SK-N-SH treated with all-trans-retinoic acid at 6 μM for 48 hours (cell line): ENCODE measurements around the gene TNPO1.

Source experiments
- ATAC-seq: fragments of 200-7000 bp; cut with Tn5 transposase; 3 replicates; pipeline ENCODE4 v1.9.1; 2020; ENCODE audit warnings: mild to moderate bottlenecking, moderate library complexity
- ARNTL ChIP-seq: fragments of 450-650 bp; formaldehyde crosslinking; IDR thresholded peaks from 2 replicates; pipeline ENCODE4 v1.5.0; 2020; ENCODE audit warnings: low read depth, mild to moderate bottlenecking, moderate library complexity, borderline replicate concordance
- BACH2 ChIP-seq: fragments of 250-450 bp; sonication (Bioruptor Pico); IDR thresholded peaks from 2 replicates; pipeline ENCODE4 v1.9.0; 2021; ENCODE audit warnings: mild to moderate bottlenecking, borderline replicate concordance
- ESRRG ChIP-seq: fragments of 250-450 bp; sonication (Bioruptor Pico); IDR thresholded peaks from 2 replicates; pipeline ENCODE4 v1.6.1; 2021; ENCODE audit warnings: mild to moderate bottlenecking
- GLIS3 ChIP-seq: fragments of 250-450 bp; sonication (Bioruptor Pico); IDR thresholded peaks from 2 replicates; pipeline ENCODE4 v1.5.0; 2020; ENCODE audit warnings: mild to moderate bottlenecking, moderate library complexity
- ISL1 ChIP-seq: fragments of 250-450 bp; sonication (Bioruptor Pico); IDR thresholded peaks from 2 replicates; pipeline ENCODE4 v2.1.2; 2022; ENCODE audit warnings: mild to moderate bottlenecking, moderate library complexity
- OSR1 ChIP-seq: fragments of 250-450 bp; sonication (Bioruptor Pico); IDR thresholded peaks from 2 replicates; pipeline ENCODE4 v1.8.0; 2022; ENCODE audit warnings: moderate library complexity, mild to moderate bottlenecking, inconsistent platforms
- PPARA ChIP-seq: fragments of 250-450 bp; sonication (Bioruptor Pico); IDR thresholded peaks from 2 replicates; pipeline ENCODE4 v1.5.0; 2020; ENCODE audit warnings: mild to moderate bottlenecking, borderline replicate concordance
- RARB ChIP-seq: fragments of 250-450 bp; sonication (Bioruptor Pico); IDR thresholded peaks from 2 replicates; pipeline ENCODE4 v1.8.0; 2021; ENCODE audit warnings: mild to moderate bottlenecking, moderate library complexity
- TCF4 ChIP-seq: fragments of 250-450 bp; sonication (Bioruptor Pico); IDR thresholded peaks from 2 replicates; pipeline ENCODE4 v1.8.0; 2021; ENCODE audit warnings: mild to moderate bottlenecking, moderate library complexity, borderline replicate concordance
- TOX ChIP-seq: fragments of 250-450 bp; sonication (Bioruptor Pico); IDR thresholded peaks from 2 replicates; pipeline ENCODE4 v1.8.0; 2021; ENCODE audit warnings: mild to moderate bottlenecking, moderate library complexity, borderline replicate concordance
- ZC3H10 ChIP-seq: fragments of 250-450 bp; sonication (Bioruptor Pico); IDR thresholded peaks from 2 replicates; pipeline ENCODE4 v1.5.1; 2021; ENCODE audit warnings: mild to moderate bottlenecking, moderate library complexity
- ZFP3 ChIP-seq: fragments of 250-450 bp; sonication (Bioruptor Pico); IDR thresholded peaks from 2 replicates; pipeline ENCODE4 v1.5.0; 2020; ENCODE audit warnings: mild to moderate bottlenecking, moderate library complexity
- ZFP30 ChIP-seq: fragments of 450-650 bp; formaldehyde crosslinking; IDR thresholded peaks from 2 replicates; pipeline ENCODE4 v1.5.0; 2022; ENCODE audit warnings: mild to moderate bottlenecking, moderate library complexity
- ZNF565 ChIP-seq: fragments of 450-650 bp; formaldehyde crosslinking; conservative IDR thresholded peaks from 2 replicates; pipeline ENCODE4 v1.5.0; 2020; ENCODE audit warnings: low read depth, mild to moderate bottlenecking, moderate library complexity
- TF ChIP-seq, protein P1 (sequence below): fragments of 250-450 bp; sonication (Bioruptor Pico); IDR thresholded peaks from 2 replicates; pipeline ENCODE4 v1.8.0; 2021; ENCODE audit warnings: low read depth, mild to moderate bottlenecking, moderate library complexity, borderline replicate concordance
- TF ChIP-seq, protein P2 (sequence below): fragments of 250-450 bp; sonication (Bioruptor Pico); IDR thresholded peaks from 2 replicates; pipeline ENCODE4 v1.5.0; 2020; ENCODE audit warnings: mild to moderate bottlenecking, moderate library complexity
- TF ChIP-seq, protein P3 (sequence below): fragments of 250-450 bp; sonication (Bioruptor Pico); IDR thresholded peaks from 2 replicates; pipeline ENCODE4 v1.5.1; 2021; ENCODE audit warnings: mild to moderate bottlenecking, moderate library complexity
- TF ChIP-seq, protein P4 (sequence below): fragments of 250-450 bp; sonication (Bioruptor Pico); IDR thresholded peaks from 2 replicates; pipeline ENCODE4 v1.5.1; 2020; ENCODE audit warnings: low read depth, mild to moderate bottlenecking, moderate library complexity

TNPO1 gene

DNA sequence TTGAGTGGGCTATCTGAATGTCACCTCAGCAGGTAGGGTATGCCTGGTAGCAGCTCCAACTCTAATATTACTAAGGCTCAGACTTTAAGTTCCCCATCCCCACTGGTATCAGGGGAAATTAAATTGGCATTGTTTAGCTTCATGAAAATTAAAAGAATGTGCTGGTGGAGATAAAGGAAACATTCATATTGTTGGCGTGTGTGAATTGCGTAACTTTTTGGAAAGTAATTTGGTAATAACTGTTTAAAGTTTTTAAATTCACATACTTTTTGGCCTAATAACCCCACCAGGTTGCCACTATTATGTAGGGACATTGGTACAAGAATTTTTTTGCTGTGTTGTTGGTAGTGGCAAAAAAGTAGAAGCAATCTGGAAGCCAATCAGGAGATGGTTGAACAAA lies 29.4 kb downstream of the TNPO1 start (continued):
- TF ChIP-seq, protein P1, sequence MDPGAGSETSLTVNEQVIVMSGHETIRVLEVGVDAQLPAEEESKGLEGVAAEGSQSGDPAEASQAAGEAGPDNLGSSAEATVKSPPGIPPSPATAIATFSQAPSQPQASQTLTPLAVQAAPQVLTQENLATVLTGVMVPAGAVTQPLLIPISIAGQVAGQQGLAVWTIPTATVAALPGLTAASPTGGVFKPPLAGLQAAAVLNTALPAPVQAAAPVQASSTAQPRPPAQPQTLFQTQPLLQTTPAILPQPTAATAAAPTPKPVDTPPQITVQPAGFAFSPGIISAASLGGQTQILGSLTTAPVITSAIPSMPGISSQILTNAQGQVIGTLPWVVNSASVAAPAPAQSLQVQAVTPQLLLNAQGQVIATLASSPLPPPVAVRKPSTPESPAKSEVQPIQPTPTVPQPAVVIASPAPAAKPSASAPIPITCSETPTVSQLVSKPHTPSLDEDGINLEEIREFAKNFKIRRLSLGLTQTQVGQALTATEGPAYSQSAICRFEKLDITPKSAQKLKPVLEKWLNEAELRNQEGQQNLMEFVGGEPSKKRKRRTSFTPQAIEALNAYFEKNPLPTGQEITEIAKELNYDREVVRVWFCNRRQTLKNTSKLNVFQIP (CRISPR knock-in tag): no peak
- TF ChIP-seq, all 23 proteins: peak for 0

DNA sequence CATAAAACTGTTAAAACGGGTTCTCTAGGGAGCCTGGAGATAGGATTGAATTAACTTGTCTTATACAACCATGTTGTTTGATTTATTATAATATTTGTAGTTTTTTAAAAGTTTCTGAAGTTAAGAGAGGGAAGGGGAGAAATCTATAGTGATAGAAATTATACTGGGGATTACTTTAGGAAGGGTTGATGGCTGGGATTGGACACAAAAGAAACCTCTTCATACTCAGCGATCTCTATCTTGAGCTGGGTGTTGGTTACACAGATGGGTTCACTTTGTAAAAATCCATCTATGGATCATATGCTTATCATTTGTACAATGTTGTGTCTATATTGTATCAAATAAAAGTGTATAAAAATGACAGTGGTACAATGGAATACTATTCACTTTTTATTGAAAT lies 30.0 kb downstream of the TNPO1 start:
- no peak for ATAC-seq
- no peak for TF ChIP-seq ISL1
- TF ChIP-seq ZNF565 (CRISPR knock-in tag): no peak
- TF ChIP-seq OSR1 (CRISPR knock-in tag): no peak
- no peak for TF ChIP-seq GLIS3
- TF ChIP-seq ZC3H10: no peak
- TF ChIP-seq PPARA (CRISPR knock-in tag): no peak
- TF ChIP-seq, protein P2, sequence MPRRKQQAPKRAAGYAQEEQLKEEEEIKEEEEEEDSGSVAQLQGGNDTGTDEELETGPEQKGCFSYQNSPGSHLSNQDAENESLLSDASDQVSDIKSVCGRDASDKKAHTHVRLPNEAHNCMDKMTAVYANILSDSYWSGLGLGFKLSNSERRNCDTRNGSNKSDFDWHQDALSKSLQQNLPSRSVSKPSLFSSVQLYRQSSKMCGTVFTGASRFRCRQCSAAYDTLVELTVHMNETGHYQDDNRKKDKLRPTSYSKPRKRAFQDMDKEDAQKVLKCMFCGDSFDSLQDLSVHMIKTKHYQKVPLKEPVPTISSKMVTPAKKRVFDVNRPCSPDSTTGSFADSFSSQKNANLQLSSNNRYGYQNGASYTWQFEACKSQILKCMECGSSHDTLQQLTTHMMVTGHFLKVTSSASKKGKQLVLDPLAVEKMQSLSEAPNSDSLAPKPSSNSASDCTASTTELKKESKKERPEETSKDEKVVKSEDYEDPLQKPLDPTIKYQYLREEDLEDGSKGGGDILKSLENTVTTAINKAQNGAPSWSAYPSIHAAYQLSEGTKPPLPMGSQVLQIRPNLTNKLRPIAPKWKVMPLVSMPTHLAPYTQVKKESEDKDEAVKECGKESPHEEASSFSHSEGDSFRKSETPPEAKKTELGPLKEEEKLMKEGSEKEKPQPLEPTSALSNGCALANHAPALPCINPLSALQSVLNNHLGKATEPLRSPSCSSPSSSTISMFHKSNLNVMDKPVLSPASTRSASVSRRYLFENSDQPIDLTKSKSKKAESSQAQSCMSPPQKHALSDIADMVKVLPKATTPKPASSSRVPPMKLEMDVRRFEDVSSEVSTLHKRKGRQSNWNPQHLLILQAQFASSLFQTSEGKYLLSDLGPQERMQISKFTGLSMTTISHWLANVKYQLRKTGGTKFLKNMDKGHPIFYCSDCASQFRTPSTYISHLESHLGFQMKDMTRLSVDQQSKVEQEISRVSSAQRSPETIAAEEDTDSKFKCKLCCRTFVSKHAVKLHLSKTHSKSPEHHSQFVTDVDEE (CRISPR knock-in tag): no peak

DNA sequence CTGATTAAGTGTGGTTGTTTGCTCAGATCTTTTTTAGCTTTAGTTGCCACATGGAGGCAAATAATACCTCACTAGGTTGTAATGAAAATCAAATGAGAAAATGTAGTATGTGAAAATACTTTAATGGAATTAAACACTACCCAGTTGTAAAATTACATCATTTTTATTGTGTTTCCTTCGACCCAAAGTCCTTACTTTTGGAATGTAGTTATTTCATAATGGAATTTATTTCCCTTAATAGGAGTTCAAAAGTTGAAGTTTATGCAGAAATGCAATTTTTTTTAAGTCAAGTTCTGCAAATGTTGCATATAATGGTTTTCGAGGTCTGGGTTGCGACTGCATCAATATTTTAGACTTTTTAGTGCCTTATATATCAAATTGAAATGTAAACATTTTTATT lies 31.0 kb downstream of the TNPO1 start:
- TF ChIP-seq OSR1 (CRISPR knock-in tag) (no peak), ISL1 (peak; percentile 56), RARB (no peak), BACH2 (CRISPR knock-in tag) (no peak), TOX (CRISPR knock-in tag) (no peak)
- TF ChIP-seq, protein P3, sequence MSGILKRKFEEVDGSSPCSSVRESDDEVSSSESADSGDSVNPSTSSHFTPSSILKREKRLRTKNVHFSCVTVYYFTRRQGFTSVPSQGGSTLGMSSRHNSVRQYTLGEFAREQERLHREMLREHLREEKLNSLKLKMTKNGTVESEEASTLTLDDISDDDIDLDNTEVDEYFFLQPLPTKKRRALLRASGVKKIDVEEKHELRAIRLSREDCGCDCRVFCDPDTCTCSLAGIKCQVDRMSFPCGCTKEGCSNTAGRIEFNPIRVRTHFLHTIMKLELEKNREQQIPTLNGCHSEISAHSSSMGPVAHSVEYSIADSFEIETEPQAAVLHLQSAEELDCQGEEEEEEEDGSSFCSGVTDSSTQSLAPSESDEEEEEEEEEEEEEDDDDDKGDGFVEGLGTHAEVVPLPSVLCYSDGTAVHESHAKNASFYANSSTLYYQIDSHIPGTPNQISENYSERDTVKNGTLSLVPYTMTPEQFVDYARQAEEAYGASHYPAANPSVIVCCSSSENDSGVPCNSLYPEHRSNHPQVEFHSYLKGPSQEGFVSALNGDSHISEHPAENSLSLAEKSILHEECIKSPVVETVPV (CRISPR knock-in tag): no peak
- TF ChIP-seq, protein P2 (CRISPR knock-in tag): no peak
- no peak for ATAC-seq

DNA sequence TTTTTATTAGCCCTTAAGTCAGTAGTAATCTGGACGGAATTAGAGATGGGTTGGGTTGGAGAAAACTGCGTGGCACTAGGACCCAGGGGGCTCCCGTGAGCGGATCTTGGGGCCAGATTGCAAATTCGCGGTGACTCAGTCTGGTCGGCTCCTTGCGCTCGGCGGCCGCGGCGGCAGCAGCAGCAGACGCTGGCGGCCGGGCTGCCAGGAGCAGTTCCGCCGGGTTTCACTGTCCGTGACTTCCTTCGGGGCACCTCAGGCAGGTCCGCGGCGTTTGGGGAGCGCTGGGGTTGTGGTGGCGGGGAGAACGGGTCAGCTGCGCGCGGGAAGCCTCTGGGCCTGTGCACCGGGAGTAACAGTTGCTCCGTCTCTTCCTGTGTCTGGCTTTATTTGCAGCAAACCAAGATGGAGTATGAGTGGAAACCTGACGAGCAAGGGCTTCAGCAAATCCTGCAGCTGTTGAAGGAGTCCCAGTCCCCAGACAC lies 31.6 kb downstream of the TNPO1 start:
- TF ChIP-seq BACH2 (CRISPR knock-in tag) (no peak), TOX (CRISPR knock-in tag) (no peak), TCF4 (peak; percentile 33; the same call in 1 of the 2 replicates), ZFP30 (CRISPR knock-in tag) (no peak), GLIS3 (0 out of 2 replicates have a peak, but pooled peaks have one; percentile 57)

DNA sequence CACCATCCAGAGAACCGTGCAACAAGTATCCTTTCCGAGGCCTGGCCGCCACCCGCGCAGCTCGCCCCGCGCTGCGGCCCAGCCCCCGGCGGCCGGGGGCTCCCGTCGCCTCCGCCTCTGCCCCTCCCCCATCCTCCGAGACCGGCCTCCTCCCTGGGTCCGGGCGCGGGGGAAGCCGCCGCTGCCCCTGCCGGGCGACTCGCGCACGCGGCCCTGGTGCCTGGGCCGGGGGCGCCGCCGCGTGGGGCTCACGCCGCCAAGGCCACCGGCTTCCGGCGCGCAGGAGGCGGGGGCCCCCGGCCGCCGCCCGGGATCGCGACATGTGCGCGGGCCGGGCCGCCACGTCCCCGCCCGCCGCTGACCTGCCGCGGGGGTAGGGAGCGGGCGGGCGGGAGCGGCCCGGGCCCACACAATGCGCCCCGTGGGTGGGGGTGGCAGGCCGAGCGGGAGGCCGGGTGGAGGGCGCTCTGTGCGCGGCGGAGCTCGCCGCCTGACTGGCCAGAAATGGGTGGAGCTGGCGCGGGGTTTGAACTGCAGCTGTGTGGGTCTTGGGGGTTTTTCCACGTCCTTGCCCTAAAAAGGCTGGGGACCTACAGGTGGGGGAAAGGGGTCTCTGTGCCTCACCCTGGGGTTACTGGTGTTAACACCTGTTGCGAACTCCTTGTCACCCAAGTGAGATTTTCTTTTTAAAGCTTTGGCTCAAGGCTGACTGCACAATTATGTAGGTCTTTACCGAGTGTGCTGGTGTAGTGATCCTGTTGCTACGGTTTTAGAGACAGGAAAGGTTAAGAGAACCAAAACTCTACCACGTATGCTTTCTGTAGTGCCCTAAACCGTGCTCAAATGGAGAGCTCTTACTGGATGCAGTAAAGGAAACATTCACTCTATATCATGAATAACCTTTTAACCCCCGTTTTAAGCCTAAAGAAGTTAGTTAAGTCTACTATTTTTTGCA lies 32.3 kb downstream of the TNPO1 start:
- peak; percentile 48 for ATAC-seq
- TF ChIP-seq, protein P1 (CRISPR knock-in tag): no peak
- TF ChIP-seq ZFP3 (CRISPR knock-in tag) (no peak), GLIS3 (no peak), ESRRG (CRISPR knock-in tag) (no peak), RARB (no peak), ARNTL (CRISPR knock-in tag) (no peak)
- TF ChIP-seq, protein P4, sequence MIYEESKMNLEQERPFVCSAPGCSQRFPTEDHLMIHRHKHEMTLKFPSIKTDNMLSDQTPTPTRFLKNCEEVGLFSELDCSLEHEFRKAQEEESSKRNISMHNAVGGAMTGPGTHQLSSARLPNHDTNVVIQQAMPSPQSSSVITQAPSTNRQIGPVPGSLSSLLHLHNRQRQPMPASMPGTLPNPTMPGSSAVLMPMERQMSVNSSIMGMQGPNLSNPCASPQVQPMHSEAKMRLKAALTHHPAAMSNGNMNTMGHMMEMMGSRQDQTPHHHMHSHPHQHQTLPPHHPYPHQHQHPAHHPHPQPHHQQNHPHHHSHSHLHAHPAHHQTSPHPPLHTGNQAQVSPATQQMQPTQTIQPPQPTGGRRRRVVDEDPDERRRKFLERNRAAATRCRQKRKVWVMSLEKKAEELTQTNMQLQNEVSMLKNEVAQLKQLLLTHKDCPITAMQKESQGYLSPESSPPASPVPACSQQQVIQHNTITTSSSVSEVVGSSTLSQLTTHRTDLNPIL (CRISPR knock-in tag): no peak

More for the DNA sequence above, 31.6 kb downstream of the TNPO1 start:
- ATAC-seq: peak; percentile 94
